Activated T-helper 17 cell treated with anti-CD3 and anti-CD28 coated beads, Interleukin-2, amount 50 U/mL, for 72 hours (primary cell): ENCODE results near the gene OR10A7. TPM values are rescaled to one million over a fixed set of nuclear protein-coding genes. Genes with fewer than 3 reads are reported as not detected.
"Not testable (repeated sequence)": the region's sequence is repeated elsewhere in the genome, so short reads cannot be mapped to it uniquely, and the experiment has no call there.

Experiments used
- ATAC-seq: fragments of 150-1000 bp; cut with Tn5 transposase; replicated peaks from 2 replicates; pipeline ENCODE4 v1.10.0; 2021; ENCODE audit warnings: mild to moderate bottlenecking, moderate library complexity
- H3K27ac Mint-ChIP-seq: one replicate; pipeline ENCODE4 v1.8.0; 2022; ENCODE audit warnings: mixed read lengths
- H3K27me3 Mint-ChIP-seq: one replicate; pipeline ENCODE4 v1.8.0; 2022; ENCODE audit warnings: mixed read lengths
- H3K36me3 Mint-ChIP-seq: one replicate; pipeline ENCODE4 v1.8.0; 2022; ENCODE audit warnings: low read depth, mild to moderate bottlenecking, mixed read lengths
- H3K4me1 Mint-ChIP-seq: one replicate; pipeline ENCODE4 v1.8.0; 2022; ENCODE audit warnings: mixed read lengths
- H3K4me3 Mint-ChIP-seq: one replicate; pipeline ENCODE4 v1.8.0; 2022; ENCODE audit warnings: mild to moderate bottlenecking, mixed read lengths
- H3K9me3 Mint-ChIP-seq: one replicate; pipeline ENCODE4 v1.8.0; 2022; ENCODE audit warnings: mixed read lengths
- total RNA-seq, 2 donors: library from RNA; stranded (reverse); gene quantifications; one replicate each; pipeline ENCODE4 v1.2.3, GENCODE V29; 2022

OR10A7 gene, protein sequence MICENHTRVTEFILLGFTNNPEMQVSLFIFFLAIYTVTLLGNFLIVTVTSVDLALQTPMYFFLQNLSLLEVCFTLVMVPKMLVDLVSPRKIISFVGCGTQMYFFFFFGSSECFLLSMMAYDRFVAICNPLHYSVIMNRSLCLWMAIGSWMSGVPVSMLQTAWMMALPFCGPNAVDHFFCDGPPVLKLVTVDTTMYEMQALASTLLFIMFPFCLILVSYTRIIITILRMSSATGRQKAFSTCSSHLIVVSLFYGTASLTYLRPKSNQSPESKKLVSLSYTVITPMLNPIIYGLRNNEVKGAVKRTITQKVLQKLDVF
- not detected for total RNA-seq

DNA sequence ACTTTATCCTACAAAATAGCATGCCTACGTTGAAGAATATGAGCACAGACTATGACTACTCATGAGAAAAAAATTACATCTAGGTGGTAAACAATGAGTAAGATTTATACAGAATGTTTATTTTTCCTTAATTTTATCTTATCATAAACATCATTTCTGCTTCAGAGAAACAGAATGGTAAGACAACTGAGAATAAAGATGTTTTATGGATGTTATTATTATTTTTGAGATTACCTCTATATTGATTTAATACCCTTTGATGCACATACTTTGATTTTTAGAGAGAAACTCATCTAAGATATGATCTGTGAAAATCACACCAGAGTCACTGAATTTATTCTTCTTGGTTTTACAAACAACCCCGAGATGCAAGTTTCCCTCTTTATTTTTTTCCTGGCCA lies at the start of gene OR10A7:
Gene OR10A7, plus strand, starts transcription at position 301 of the 400 bp plus-strand sequence. Its CDS starts 0 bp downstream, at position 301.
- H3K36me3 Mint-ChIP-seq, result no peaks in the 10 kb centered on the region
- H3K4me3 Mint-ChIP-seq, result no peak within 1 kb of the TSS
- H3K27me3 Mint-ChIP-seq, result peaks cover 23% of the 10 kb centered on the region
- ATAC-seq, result no peak
- no peak within 1 kb of the TSS for H3K27ac Mint-ChIP-seq
- no peaks in the 10 kb centered on the region for H3K9me3 Mint-ChIP-seq
- no peaks in the 10 kb centered on the region for H3K4me1 Mint-ChIP-seq

DNA sequence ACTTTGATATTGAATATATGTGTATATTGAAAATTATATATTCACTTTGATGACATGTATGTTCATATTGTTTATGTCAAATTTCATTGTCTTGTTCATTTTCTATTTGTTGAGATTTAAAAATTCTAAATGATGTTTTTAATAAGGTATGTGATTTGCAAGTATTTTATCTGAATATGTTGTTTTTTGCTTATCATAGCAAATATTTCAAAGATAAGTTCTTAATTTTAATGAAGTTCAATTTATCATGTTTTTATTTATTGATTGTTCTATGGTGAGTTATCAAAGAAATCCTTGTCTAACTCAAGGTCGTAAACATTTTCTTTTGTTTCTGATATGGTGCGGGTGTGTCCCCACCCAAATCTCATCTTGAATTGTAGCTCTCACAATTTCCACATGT lies 49.4 kb upstream of the OR10A7 start:
- peaks cover 17% of the 10 kb centered on the region for H3K27me3 Mint-ChIP-seq
- H3K4me1 Mint-ChIP-seq, result no peaks in the 10 kb centered on the region
- no peak overlapping the region for H3K27ac Mint-ChIP-seq
- ATAC-seq, result no peak
- H3K36me3 Mint-ChIP-seq, result no peaks in the 10 kb centered on the region
- no peak overlapping the region for H3K4me3 Mint-ChIP-seq
- no peaks in the 10 kb centered on the region for H3K9me3 Mint-ChIP-seq

DNA sequence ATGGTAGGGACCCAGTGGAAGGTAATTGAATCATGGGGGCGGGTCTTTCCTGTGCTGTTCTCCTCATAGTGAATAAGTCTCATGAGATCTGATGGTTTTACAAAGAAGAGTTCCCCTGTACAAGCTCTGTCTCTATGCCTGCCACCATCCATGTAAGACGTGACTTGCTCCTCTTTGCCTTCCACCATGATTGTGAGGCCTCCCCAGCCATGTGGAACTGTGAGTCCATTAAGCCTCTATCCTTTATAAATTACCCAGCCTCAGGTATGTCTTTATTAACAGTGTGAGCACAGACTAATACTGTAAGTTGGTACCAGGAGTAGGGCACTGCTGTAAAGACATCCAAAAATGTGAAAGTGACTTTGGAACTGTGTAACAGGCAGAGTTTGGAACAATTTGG lies 49.0 kb upstream of the OR10A7 start:
- peaks cover 20% of the 10 kb centered on the region for H3K27me3 Mint-ChIP-seq
- not testable (repeated sequence) for H3K9me3 Mint-ChIP-seq, H3K4me3 Mint-ChIP-seq, H3K4me1 Mint-ChIP-seq, H3K27ac Mint-ChIP-seq, H3K36me3 Mint-ChIP-seq, ATAC-seq

DNA sequence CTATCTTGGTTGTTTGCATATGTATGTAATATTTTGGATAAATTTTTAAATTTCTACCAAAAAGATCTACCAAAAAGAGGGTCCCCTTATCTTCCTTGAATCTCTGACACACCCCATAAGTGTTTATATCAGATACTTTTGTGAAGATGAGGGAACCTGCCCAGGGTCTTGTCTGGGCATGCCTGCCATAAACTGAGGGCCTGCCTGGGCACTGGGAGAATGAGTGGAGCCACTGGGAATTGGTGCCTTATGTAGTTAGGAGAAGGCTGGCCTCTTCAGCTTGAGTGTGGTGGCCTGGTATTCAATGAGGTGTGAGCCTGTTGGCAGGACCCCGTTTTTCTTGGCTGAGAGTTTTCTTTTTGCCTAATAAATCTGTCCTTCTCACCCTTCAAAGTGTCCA lies 48.1 kb upstream of the OR10A7 start:
- ATAC-seq, result no peak
- no peaks in the 10 kb centered on the region for H3K4me1 Mint-ChIP-seq
- no peaks in the 10 kb centered on the region for H3K36me3 Mint-ChIP-seq
- H3K9me3 Mint-ChIP-seq, result no peaks in the 10 kb centered on the region
- no peak overlapping the region for H3K27ac Mint-ChIP-seq
- no peak overlapping the region for H3K4me3 Mint-ChIP-seq
- peaks cover 21% of the 10 kb centered on the region for H3K27me3 Mint-ChIP-seq

DNA sequence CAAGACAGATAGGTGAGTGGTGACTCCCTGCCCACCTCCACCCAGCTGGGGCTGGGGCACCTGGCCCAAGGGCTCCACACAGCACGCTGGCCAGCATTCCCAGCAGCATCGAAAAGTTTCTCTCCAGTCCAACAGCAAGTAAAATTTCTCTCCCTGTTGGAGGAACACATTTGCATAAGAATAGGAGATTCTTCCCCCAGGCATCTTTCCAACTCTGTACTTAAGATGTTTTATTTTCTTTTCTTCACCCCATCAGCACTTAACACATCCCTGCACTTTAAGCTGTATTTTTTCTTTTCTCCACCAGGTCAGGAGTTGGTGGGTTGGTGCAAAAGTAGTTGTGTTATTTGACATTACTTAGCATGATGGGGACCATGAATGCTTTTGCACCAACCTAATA lies 47.4 kb upstream of the OR10A7 start:
- Mint-ChIP-seq H3K4me1 (no peaks in the 10 kb centered on the region), H3K27me3 (peaks cover 29% of the 10 kb centered on the region), H3K27ac (no peak overlapping the region), H3K9me3 (no peaks in the 10 kb centered on the region), H3K4me3 (no peak overlapping the region), H3K36me3 (no peaks in the 10 kb centered on the region)
- ATAC-seq, result no peak

DNA sequence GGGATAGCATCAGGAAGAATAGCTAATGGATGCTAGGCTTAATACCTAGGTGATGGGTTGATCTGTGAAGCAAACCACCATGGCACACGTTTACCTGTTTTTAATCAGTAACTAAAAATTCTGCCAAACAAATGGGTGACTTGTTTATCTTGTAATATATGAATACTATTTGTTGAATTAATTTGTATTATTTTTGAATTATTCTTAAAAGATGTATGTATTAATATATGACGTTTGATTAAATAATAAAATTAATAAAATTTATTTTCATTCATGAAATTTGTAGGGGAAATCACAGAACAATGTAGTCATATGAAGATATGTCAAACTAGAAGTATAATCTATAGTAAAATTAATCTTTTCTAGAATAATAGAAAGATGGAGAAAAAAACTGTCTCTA lies 32.3 kb upstream of the OR10A7 start:
- H3K4me1 Mint-ChIP-seq, result no peaks in the 10 kb centered on the region
- no peaks in the 10 kb centered on the region for H3K36me3 Mint-ChIP-seq
- peaks cover 29% of the 10 kb centered on the region for H3K27me3 Mint-ChIP-seq
- H3K4me3 Mint-ChIP-seq, result no peak overlapping the region
- H3K9me3 Mint-ChIP-seq, result no peaks in the 10 kb centered on the region
- no peak for ATAC-seq
- no peak overlapping the region for H3K27ac Mint-ChIP-seq

DNA sequence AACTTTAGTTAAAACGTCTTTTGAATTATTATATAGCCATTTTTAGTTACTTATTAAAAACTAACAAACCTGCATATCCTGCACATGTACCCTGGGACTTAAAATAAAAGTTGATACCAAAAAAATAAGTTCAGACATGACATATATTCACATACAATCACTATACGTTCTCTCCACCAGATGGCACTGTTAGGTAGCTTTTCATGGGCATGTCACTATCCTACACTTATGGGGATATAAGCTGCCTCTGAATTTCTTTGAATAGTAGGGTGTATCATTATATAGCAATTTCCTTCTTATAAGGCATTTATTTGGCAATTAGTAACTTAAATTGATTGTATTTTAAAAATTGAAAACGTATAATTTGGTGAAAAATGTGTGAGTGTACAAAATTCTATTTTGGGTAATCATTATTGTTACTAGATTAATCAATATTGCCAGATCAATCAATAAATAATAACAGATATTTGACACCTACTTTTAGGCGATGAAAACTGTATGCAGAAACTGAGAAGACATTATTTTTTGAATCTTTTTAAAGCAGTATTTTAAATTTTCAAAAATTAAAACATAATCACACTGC lies 31.8 kb upstream of the OR10A7 start:
- Mint-ChIP-seq H3K9me3 (no peaks in the 10 kb centered on the region), H3K36me3 (no peaks in the 10 kb centered on the region), H3K27me3 (peaks cover 34% of the 10 kb centered on the region), H3K4me3 (no peak overlapping the region), H3K27ac (no peak overlapping the region), H3K4me1 (no peaks in the 10 kb centered on the region)
- ATAC-seq, result peak; percentile 75

DNA sequence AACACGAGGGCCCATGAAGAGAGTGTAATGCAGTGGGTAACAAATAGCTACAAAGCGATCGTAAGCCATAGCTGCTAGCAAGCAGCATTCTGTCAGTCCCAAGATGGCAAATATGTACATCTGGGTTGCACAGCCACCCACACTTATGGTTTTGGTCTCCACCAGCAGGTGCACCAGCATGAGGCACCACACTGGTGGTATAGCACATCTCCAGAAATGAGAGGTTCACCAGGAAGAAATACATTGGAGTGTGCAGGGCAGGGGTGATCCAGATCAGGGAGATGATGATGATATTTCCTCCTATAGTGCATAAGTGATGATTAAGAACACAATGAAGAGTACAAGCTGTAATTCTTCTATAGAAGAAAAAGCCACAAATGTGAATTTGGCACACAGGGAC lies 26.4 kb upstream of the OR10A7 start:
- Mint-ChIP-seq H3K4me1 (no peaks in the 10 kb centered on the region), H3K9me3 (no peaks in the 10 kb centered on the region), H3K27ac (no peak overlapping the region), H3K27me3 (peaks cover 47% of the 10 kb centered on the region), H3K4me3 (no peak overlapping the region), H3K36me3 (no peaks in the 10 kb centered on the region)
- ATAC-seq, result no peak

DNA sequence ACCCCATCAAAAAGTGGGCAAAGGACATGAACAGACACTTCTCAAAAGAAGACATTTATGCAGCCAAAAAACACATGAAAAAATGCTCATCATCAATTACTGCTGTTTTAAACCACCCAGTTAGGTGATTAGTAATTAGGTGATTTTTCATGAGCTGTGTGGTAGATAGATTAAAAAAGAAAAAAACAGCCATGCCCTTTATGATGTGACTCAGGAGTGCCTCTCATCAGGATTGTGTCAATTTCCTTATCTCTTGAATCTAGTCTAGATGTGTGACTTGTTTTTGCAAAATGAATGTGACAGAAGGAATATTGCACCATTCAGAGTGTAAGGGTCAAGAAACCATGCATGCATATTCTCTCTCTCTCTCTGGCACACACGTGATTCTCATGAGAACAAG lies 5.7 kb downstream of the OR10A7 start:
- Mint-ChIP-seq H3K36me3 (no peaks in the 10 kb centered on the region), H3K4me3 (no peak overlapping the region), H3K27ac (no peak overlapping the region), H3K27me3 (peaks cover 27% of the 10 kb centered on the region), H3K4me1 (no peaks in the 10 kb centered on the region), H3K9me3 (no peaks in the 10 kb centered on the region)
- peak; percentile 55 for ATAC-seq

DNA sequence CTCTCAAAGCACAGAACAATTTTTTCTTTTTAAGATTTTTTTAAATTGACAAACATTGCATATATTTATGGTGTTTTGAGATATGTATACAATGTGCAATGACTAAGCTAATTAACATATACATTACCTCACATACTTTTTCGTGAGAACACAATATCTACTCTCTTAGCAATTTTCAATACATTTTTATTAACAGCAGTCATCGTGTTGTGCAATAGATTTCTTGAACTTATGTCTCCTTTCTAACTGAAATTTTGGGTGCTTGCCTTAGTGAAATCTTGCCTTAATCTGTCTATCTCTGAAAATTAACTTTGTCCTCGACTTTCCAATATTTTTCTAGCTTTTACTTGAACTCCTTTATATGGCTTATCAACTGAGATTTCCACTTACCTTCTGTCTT lies 6.8 kb downstream of the OR10A7 start:
- Mint-ChIP-seq H3K27ac (no peak overlapping the region), H3K4me3 (no peak overlapping the region), H3K27me3 (peaks cover 25% of the 10 kb centered on the region), H3K4me1 (no peaks in the 10 kb centered on the region), H3K9me3 (no peaks in the 10 kb centered on the region), H3K36me3 (no peaks in the 10 kb centered on the region)
- ATAC-seq, result no peak

DNA sequence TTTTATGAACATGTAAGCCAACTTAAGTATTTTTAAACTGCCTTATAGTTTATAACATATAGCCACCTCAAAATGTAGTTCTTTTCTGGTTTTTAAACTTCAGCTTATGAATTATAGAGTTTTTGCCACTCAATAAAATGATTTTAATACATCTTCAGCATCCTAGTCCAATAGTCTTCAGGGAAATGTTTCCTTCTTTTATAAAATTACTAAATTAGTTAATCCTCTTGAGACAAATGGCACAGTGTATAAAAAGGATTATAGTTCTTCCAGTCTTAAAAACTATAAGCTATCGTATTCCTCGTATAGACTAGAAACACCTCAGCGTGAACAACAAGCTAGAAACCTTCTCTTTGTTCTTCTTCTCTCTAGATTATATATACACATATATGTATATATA lies 23.5 kb downstream of the OR10A7 start, which contains the start of gene OR6C74:
Gene OR6C74, plus strand, starts transcription at position 301 of the 400 bp plus-strand sequence. CDS start 2,679 bp downstream, outside the sequence.
- no peaks in the 10 kb centered on the region for H3K4me1 Mint-ChIP-seq
- no peaks in the 10 kb centered on the region for H3K9me3 Mint-ChIP-seq
- no peak within 1 kb of the TSS for H3K27ac Mint-ChIP-seq
- no peak for ATAC-seq
- no peak within 1 kb of the TSS for H3K4me3 Mint-ChIP-seq
- no peaks in the 10 kb centered on the region for H3K36me3 Mint-ChIP-seq
- peaks cover 31% of the 10 kb centered on the region for H3K27me3 Mint-ChIP-seq

DNA sequence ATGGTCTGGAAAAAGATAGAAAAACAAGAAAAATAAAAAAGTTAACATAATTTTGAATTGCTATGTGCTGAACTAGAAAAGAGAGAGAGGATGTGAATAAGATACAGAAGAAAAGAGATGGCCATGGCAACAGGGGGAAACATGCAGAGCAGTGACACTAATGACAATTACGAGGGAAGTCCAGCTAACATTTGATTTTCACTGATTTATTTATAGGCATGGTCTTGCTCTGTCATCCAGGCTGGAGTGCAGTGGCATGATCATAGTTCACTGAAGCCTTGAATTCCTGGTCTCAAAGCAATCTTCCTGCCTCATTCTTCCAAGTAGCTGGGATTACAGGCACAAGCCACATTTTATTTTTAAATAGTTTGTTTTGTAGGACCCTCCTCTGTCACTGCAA lies 25.3 kb downstream of the OR10A7 start:
- Mint-ChIP-seq H3K27me3 (peaks cover 33% of the 10 kb centered on the region), H3K4me3 (no peak overlapping the region), H3K4me1 (no peaks in the 10 kb centered on the region), H3K27ac (no peak overlapping the region), H3K36me3 (no peaks in the 10 kb centered on the region), H3K9me3 (no peaks in the 10 kb centered on the region)
- no peak for ATAC-seq

DNA sequence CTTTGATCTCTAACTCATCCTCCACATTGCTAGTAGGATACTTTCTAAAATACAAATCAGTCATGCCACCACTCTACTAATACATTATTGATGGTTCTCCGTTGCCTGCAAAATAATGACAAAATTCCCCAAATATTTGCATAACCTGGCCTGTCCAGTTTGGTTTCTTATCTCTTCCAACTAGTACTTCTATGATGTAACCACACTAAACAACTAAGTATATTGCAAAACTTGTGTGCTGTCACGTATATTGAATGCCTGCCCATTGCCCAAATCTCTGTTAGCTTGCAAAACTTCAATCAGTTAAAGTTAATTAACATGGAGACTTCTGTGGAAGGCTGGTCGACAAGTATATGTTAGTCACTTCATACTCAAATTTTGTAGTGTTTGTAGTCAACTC lies 30.1 kb downstream of the OR10A7 start:
- no peaks in the 10 kb centered on the region for H3K36me3 Mint-ChIP-seq
- H3K27me3 Mint-ChIP-seq, result peaks cover 25% of the 10 kb centered on the region

DNA sequence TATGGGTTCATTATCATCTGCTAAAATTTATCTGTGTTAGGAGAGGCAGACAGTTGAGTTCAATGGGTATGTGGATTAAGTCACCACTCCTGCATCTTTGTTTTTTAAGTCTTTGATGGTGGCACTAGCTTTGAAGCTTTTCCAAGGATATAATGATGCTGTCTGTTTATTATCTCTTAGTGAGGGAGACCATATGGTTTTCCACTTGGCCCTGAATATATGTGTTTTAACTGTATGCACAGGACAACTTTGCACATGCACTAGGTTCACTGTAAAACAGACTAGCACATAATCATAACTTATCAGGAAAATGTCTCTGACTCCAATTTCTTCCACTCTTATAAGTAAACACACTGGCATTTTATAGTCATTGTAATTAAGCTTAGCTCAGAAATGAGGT lies 32.5 kb downstream of the OR10A7 start:
- ATAC-seq, result no peak
- H3K4me1 Mint-ChIP-seq, result no peaks in the 10 kb centered on the region
- H3K36me3 Mint-ChIP-seq, result no peaks in the 10 kb centered on the region
- peaks cover 16% of the 10 kb centered on the region for H3K27me3 Mint-ChIP-seq
- no peak overlapping the region for H3K4me3 Mint-ChIP-seq
- H3K9me3 Mint-ChIP-seq, result peaks cover 5% of the 10 kb centered on the region
- no peak overlapping the region for H3K27ac Mint-ChIP-seq

More for the DNA sequence above, 30.1 kb downstream of the OR10A7 start:
- Mint-ChIP-seq H3K4me3 (no peak overlapping the region), H3K4me1 (no peaks in the 10 kb centered on the region), H3K27ac (no peak overlapping the region), H3K9me3 (no peaks in the 10 kb centered on the region)
- no peak for ATAC-seq

DNA sequence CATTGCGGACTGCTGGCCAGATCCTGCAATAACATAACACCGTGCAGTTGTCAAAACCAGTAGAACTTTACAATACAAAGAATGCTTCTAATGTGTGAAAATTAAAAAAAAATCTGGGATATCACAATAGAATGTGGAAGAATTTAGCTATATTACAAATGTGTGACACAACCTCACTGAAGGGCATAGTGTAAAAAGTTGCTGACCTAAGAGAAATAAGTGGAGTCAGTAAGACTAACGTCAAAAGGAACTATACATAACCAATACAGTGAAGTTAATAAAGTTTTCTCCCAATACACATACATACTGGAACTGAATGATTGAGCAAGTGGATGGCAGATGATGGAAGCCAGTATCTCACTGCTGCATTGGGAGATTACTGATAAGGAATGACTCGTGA lies 36.0 kb downstream of the OR10A7 start:
- no peaks in the 10 kb centered on the region for H3K36me3 Mint-ChIP-seq
- H3K27me3 Mint-ChIP-seq, result peaks cover 13% of the 10 kb centered on the region
- no peaks in the 10 kb centered on the region for H3K4me1 Mint-ChIP-seq
- no peak overlapping the region for H3K27ac Mint-ChIP-seq
- no peak for ATAC-seq
- H3K9me3 Mint-ChIP-seq, result peaks cover 5% of the 10 kb centered on the region
- no peak overlapping the region for H3K4me3 Mint-ChIP-seq
